ENCODE data around the gene SH2D2A. TPM values are rescaled to one million over a fixed set of nuclear protein-coding genes. Genes with fewer than 3 reads are reported as not detected.

Gene SH2D2A
- total and polyA plus RNA-seq, 9 of the 15 experiments (the other 6 are each of a cell fraction or from before 2014, with no cell fraction given): 0.89 to 33.6 (median 6.9) TPM

GRCh38 chr1:156813750-156814570 is 2.7 kb downstream of the SH2D2A start (continued):
- TF ChIP-seq, protein P1, sequence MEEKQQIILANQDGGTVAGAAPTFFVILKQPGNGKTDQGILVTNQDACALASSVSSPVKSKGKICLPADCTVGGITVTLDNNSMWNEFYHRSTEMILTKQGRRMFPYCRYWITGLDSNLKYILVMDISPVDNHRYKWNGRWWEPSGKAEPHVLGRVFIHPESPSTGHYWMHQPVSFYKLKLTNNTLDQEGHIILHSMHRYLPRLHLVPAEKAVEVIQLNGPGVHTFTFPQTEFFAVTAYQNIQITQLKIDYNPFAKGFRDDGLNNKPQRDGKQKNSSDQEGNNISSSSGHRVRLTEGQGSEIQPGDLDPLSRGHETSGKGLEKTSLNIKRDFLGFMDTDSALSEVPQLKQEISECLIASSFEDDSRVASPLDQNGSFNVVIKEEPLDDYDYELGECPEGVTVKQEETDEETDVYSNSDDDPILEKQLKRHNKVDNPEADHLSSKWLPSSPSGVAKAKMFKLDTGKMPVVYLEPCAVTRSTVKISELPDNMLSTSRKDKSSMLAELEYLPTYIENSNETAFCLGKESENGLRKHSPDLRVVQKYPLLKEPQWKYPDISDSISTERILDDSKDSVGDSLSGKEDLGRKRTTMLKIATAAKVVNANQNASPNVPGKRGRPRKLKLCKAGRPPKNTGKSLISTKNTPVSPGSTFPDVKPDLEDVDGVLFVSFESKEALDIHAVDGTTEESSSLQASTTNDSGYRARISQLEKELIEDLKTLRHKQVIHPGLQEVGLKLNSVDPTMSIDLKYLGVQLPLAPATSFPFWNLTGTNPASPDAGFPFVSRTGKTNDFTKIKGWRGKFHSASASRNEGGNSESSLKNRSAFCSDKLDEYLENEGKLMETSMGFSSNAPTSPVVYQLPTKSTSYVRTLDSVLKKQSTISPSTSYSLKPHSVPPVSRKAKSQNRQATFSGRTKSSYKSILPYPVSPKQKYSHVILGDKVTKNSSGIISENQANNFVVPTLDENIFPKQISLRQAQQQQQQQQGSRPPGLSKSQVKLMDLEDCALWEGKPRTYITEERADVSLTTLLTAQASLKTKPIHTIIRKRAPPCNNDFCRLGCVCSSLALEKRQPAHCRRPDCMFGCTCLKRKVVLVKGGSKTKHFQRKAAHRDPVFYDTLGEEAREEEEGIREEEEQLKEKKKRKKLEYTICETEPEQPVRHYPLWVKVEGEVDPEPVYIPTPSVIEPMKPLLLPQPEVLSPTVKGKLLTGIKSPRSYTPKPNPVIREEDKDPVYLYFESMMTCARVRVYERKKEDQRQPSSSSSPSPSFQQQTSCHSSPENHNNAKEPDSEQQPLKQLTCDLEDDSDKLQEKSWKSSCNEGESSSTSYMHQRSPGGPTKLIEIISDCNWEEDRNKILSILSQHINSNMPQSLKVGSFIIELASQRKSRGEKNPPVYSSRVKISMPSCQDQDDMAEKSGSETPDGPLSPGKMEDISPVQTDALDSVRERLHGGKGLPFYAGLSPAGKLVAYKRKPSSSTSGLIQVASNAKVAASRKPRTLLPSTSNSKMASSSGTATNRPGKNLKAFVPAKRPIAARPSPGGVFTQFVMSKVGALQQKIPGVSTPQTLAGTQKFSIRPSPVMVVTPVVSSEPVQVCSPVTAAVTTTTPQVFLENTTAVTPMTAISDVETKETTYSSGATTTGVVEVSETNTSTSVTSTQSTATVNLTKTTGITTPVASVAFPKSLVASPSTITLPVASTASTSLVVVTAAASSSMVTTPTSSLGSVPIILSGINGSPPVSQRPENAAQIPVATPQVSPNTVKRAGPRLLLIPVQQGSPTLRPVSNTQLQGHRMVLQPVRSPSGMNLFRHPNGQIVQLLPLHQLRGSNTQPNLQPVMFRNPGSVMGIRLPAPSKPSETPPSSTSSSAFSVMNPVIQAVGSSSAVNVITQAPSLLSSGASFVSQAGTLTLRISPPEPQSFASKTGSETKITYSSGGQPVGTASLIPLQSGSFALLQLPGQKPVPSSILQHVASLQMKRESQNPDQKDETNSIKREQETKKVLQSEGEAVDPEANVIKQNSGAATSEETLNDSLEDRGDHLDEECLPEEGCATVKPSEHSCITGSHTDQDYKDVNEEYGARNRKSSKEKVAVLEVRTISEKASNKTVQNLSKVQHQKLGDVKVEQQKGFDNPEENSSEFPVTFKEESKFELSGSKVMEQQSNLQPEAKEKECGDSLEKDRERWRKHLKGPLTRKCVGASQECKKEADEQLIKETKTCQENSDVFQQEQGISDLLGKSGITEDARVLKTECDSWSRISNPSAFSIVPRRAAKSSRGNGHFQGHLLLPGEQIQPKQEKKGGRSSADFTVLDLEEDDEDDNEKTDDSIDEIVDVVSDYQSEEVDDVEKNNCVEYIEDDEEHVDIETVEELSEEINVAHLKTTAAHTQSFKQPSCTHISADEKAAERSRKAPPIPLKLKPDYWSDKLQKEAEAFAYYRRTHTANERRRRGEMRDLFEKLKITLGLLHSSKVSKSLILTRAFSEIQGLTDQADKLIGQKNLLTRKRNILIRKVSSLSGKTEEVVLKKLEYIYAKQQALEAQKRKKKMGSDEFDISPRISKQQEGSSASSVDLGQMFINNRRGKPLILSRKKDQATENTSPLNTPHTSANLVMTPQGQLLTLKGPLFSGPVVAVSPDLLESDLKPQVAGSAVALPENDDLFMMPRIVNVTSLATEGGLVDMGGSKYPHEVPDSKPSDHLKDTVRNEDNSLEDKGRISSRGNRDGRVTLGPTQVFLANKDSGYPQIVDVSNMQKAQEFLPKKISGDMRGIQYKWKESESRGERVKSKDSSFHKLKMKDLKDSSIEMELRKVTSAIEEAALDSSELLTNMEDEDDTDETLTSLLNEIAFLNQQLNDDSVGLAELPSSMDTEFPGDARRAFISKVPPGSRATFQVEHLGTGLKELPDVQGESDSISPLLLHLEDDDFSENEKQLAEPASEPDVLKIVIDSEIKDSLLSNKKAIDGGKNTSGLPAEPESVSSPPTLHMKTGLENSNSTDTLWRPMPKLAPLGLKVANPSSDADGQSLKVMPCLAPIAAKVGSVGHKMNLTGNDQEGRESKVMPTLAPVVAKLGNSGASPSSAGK (IDR thresholded peaks at IDR 0.05): peak; percentile 99
- 0 out of 2 replicates have a peak, but pooled peaks have one; percentile 34 for TF ChIP-seq CREB3 (tag; conservative IDR thresholded peaks at IDR 0.05; ENCODE audit: low read depth)
- TF ChIP-seq ZFP36 (IDR thresholded peaks at IDR 0.05; ENCODE audit: low read depth, low read length, partially characterized antibody): peak; percentile 10
- no peak for TF ChIP-seq ZBTB8A (IDR thresholded peaks at IDR 0.05; ENCODE audit: partially characterized antibody)
- TF ChIP-seq, protein P2, sequence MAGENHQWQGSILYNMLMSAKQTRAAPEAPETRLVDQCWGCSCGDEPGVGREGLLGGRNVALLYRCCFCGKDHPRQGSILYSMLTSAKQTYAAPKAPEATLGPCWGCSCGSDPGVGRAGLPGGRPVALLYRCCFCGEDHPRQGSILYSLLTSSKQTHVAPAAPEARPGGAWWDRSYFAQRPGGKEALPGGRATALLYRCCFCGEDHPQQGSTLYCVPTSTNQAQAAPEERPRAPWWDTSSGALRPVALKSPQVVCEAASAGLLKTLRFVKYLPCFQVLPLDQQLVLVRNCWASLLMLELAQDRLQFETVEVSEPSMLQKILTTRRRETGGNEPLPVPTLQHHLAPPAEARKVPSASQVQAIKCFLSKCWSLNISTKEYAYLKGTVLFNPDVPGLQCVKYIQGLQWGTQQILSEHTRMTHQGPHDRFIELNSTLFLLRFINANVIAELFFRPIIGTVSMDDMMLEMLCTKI (IDR thresholded peaks at IDR 0.05; ENCODE audit: partially characterized antibody): no peak
- TF ChIP-seq ZNF347 (CRISPR knock-in tag; IDR thresholded peaks at IDR 0.05; ENCODE audit: low read depth): no peak
- TF ChIP-seq, protein P3, sequence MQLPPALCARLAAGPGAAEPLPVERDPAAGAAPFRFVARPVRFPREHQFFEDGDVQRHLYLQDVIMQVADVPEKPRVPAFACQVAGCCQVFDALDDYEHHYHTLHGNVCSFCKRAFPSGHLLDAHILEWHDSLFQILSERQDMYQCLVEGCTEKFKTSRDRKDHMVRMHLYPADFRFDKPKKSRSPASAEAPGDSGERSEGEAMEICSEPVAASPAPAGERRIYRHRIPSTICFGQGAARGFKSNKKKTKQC (CRISPR knock-in tag; IDR thresholded peaks at IDR 0.05): peak; percentile 88
- peak; percentile 91 for TF ChIP-seq TFAP4 (CRISPR knock-in tag; IDR thresholded peaks at IDR 0.05; ENCODE audit: borderline replicate concordance)
- no peak for TF ChIP-seq ZNF232 (CRISPR knock-in tag; IDR thresholded peaks at IDR 0.05)

All from K562 (cell line).